LHCN-M2 (cell line): ENCODE measurements around the gene AKAP7. TPM values are rescaled to one million over a fixed set of nuclear protein-coding genes. Genes with fewer than 3 reads are reported as not detected.
A peak's percentile ranks its signal among the peaks of the same experiment; 100 is the strongest.

Experiments
- DNase-seq: peaks from one replicate; pipeline ENCODE4 v3.0.0-alpha.2; 2012; ENCODE audit warnings: low read depth
- total RNA-seq: library from RNA; depleted of rRNA; stranded (reverse); fragments of >200 nt; gene quantifications from 2 replicates; pipeline ENCODE4 v1.2.3, GENCODE V29; 2014

Gene AKAP7
- total RNA-seq, 1 experiment from 2014 or later = 6.8 TPM

DNA sequence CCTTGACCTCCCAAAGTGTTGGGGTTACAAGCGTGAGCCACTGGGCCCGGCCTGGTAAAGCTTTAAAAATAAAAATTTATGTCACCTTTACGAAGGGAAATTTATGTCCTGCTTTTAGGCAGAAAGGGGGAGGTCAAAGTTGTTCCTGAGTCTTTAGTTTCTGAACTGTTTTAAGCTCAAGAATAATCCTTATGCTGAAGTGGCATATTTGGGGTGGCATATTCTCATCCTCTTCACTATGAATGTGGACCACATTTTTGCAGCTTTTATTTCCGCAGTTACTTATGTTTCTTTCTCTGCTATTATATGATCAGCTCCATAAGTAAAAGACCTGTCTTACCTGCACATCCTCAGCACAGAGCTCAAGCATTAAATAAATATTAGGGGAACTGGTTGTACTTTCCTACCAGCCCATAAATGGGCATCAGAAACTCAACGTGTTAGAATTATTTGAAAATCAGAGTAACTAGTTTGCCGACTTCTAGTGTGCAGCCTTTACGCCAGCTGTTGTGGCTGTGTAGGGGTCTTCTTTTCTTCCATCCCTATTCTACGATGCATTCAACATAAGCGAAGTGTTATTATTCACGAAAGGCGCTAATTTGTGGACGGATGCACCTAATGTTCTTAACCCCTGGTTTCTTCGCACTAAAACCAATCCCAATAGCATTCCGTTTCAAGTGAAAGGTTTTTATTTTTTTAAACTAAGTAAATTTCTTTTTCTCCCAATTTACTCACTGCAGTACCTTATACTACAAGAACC, 867 bp upstream of the AKAP7 start:
- DNase-seq = no peak

DNA sequence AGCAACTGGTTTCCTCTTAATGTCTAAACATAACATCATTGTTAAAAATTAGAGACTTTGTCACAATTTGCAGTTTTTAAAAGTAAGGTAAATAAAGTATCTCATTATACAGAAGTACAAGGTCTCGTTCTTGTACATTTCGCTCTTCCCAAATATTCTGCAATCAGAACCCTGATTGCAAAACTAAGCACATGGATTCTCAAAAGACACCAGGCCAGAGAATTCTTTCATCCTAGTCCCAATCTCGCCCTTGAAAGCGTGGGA, 355 bp upstream of the AKAP7 start:
- DNase-seq = no peak

GRCh38 chr6:131136021-131136786, 937 bp downstream of the AKAP7 start:
- peak; percentile 64 for DNase-seq

- no peak for DNase-seq
Measured at GRCh38 chr6:131139599-131139998, 4.3 kb downstream of the AKAP7 start.

DNA sequence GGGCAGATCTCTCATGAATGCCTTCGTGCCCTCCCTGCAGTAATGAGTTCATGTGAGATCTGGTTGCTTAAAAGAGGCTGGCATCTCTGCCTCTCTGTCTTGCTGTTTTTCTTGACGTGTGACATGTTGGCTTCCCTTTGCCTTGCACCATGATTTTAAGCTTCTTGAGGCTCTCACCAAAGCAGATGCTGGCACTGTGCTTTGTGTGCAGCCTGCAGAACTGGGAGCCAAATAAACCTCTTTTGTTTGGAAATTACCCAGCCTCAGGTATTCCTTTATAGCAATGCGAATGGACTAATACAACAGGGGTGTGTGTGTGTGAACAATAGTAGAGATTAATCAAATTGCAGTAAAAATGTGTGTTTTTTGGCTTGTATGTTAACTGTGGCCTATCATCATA, 8.1 kb downstream of the AKAP7 start:
- DNase-seq = no peak

GRCh38 chr6:131146865-131147264, 11.6 kb downstream of the AKAP7 start:
- DNase-seq = no peak

DNA sequence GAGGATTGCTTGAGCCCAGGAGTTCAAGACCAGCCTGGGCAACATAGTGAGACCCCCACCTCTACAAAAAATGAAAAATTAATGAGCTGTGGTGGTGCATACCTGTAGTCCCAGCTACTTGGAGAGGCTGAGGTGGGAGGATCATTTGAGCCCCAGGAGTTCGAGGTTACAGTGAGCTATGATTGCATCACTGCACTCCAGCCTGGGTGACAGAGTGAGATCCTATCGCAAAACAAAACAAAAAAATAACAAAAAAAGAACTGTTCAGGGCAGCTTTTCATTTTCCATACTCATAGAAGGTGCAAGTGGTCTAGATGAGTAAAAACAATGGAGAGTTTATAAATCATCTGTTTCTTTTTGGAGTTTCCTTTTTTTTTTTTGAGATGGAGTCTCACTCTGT, 21.1 kb downstream of the AKAP7 start:
- DNase-seq = no peak

- DNase-seq = peak; percentile 68
Measured at GRCh38 chr6:131159578-131159977, 24.3 kb downstream of the AKAP7 start.

DNA sequence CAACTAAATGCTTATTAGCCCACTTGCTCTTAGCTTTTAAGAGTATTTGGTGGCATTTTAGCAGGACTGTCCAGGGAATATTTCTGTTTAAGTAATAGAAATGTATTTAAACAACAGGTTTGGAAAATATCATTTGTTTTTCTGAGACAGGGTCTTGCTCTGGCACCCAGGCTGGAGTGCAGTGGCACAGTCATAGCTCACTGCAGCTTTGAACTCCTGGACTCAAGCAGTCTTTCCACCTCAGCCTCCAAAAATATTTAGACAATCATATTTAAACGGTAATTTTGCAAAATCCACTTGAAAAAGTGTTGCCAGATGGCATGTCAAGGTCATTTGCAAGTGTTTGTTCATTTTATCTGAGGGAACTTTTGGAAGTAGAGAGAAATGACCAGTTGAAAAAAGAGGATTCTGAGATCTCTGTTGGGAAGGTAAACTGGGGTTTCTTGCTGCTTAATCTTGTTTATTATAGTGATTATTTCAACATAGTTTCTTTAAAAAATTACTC, 25.0 kb downstream of the AKAP7 start:
- DNase-seq = no peak

- no peak for DNase-seq
Measured at GRCh38 chr6:131161987-131162386, 26.7 kb downstream of the AKAP7 start.

DNA sequence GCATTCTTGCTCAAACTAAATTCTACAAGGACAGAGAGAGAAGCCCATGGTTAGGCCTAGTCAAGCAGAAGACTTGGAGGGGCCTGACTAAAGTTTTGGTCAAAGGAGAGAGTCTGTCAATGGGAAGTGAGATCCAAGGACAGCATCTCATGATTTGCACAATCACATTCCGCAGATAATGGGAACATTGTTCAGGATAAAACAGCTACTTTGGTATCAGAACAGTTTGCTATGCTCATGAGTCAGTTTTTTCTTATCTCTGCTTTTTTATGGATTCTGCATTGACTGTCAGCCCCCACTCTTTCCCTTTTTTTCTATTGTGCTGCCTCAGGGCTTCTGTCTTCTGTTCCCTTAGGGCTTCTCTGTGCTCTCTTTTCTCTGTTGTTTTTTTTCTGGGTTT, 28.6 kb downstream of the AKAP7 start:
- DNase-seq = no peak

DNA sequence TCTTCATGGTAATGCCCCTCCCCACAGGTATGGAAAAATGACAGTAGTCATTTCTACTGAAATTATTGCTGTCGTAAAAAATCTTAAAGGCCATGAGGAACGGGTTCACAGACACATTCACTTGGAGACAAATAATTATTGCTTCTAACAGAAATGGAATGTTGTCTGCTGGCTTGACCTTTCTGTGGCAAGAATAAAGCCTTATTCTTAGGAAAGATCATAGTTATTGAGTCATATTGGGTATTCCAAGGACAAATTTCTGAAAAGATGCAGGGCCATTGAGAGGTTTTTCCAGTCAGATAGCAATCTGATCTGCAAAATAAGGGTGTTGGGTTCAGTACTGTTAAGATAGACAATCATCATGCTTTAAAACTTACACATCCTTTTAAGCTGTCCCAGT, 29.2 kb downstream of the AKAP7 start:
- no peak for DNase-seq

DNA sequence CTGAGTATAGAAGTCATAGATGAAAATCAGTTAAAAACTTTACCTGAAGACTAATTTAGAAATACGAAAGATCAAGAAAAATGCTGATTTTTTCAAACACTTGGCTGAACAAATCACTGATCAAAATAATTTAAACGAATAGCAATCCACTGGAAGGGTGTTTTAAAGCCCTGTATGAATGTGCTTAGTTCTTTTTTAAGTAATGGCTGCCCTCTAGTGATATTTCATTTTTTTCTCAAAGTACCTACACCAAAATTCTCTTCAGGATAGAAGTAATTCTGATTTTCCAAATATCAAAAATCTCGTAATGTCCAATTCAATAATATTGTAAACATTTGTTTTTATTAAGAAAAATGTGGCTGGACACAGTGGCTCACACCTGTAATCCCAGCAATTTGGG, 32.5 kb downstream of the AKAP7 start:
- DNase-seq = no peak

DNA sequence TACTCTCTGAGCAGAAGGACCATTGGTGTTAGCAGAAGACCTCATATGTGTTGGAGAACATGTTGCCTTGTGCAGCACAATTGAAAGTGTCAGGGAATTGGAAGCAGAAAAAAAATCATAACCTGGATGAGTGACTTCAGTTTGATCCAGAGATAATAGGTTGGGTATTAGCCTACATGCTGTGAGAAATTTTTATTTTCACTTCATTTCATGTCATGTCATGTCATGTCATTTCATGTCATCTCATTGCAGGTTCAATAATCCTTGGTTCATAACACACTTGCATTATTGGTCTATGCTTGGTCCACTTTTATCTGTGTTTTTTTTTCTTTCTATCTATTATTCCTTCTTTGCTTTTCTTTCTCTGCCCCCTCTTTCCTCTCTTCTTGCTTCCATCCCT, 34.3 kb downstream of the AKAP7 start:
- DNase-seq = no peak

DNA sequence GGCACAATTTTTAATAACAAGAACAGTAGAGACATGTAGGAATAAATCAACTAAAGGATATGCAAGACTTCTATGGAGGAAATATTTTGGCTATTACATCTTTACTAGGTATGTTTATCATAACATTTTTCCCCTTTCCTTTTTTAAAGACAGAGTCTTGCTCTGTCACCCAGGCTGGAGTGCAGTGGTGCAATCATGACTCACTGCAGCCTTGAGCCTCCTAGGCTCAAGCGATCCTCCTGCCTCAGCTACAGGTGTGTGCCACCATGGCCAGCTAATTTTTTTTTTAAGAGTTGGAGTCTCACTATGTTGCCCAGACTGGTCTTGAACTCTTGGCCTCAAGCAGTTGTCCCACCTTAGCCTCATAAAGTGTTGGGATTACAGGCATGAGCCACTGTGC, 37.0 kb downstream of the AKAP7 start:
- no peak for DNase-seq

- DNase-seq = no peak
Measured at GRCh38 chr6:131173680-131174079, 38.4 kb downstream of the AKAP7 start.

DNA sequence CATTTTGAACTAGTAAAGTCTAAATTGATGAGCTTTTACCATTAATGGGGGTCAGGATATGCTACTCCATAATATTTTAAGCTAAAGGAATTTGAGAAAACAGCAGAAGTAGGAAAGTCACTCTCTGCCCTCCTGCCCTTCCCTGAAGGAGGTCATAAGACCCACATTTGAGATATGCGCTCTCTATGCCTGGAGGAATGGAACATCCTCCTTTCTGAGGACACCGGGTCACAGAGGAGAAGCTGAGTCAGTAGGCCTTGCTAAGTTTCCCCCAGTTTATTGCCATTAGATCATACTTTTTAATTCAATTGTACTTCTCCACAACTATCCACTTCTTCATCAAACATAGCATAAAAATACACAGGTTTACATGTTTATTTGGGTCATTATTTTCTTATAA, 40.3 kb downstream of the AKAP7 start:
- DNase-seq = no peak

DNA sequence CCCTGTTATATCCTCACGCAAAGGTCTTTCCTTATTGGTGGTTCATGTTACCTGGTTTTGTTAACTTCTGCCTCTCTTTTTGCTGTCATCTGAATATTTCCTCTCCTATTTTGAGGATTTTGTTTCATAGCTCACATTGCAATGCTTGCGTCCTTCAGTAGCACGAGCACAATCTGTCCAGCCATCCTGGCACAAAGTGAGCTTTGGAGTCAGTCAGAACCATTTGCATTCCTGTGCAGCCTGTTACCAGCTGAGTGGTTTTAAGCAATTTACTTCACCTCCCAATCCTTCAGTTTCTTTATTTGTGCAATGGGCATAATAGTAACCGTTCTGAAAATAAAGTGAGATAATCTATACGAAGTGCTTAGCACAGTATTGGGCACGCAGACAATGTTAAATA, 42.7 kb downstream of the AKAP7 start:
- DNase-seq = no peak

GRCh38 chr6:131182991-131183425, 47.7 kb downstream of the AKAP7 start:
- DNase-seq = peak; percentile 34

GRCh38 chr6:131183427-131184095, 48.3 kb downstream of the AKAP7 start:
- no peak for DNase-seq

- no peak for DNase-seq
Measured at GRCh38 chr6:131191590-131191989, 56.3 kb downstream of the AKAP7 start.

GRCh38 chr6:131197716-131198115, 62.4 kb downstream of the AKAP7 start:
- DNase-seq = no peak
